Pancreas (tissue), 10 donors: ENCODE results near the gene BARX2. TPM values are rescaled to one million over a fixed set of nuclear protein-coding genes. Genes with fewer than 3 reads are reported as not detected.

Experiments used
- ATAC-seq, 4 donors: fragments of 200-7000 bp; cut with Tn5 transposase; one replicate each; pipeline versions ENCODE4 v1.8.0 to v1.9.1; 2020; ENCODE audit warnings: mild to moderate bottlenecking in 4 of 4, moderate library complexity in 4 of 4
- DNase-seq, 6 donors: peaks; one replicate each; pipeline ENCODE4 v3.0.0-alpha.2; 2020
- FAIRE-seq: peaks from 2 replicates; lab custom pipeline; 2012; peaks lifted over from hg19 to GRCh38; lab: Jason Lieb, UNC
- H3K27ac ChIP-seq, 4 donors: fragments of 200-600 bp; sonication (generic); 1 replicate in 3 of 4; 2 replicates in 1 of 4; pipeline versions ENCODE4 v1.5.0 to v1.8.0; 2020
- H3K27me3 ChIP-seq, 4 donors: fragments of 200-600 bp; one replicate each; pipeline ENCODE4 v1.8.0; 2021
- H3K36me3 ChIP-seq, 3 donors: fragments of 200-600 bp; sonication (generic) in 1 of 3; one replicate each; pipeline versions ENCODE4 v1.5.0 to v1.8.0; 2020 to 2021
- H3K4me1 ChIP-seq, 3 donors: fragments of 200-600 bp; one replicate each; pipeline ENCODE4 v1.8.0; 2021
- H3K4me3 ChIP-seq, 4 donors: fragments of 200-600 bp; sonication (generic) in 2 of 4; one replicate each; pipeline versions ENCODE4 v1.5.0 to v1.8.0; 2020 to 2021
- H3K9me3 ChIP-seq, 4 donors: fragments of 200-600 bp; one replicate each; pipeline ENCODE4 v1.8.0; 2021
- CTCF ChIP-seq, 4 donors: fragments of 200-600 bp; sonication (generic) in 3 of 4; IDR thresholded peaks; one replicate each; pipeline versions ENCODE4 v1.5.0 to v1.8.0; 2021; ENCODE audit warnings: antibody characterized with exemption in 4 of 4
- WGBS, 2 donors: extraction: QIAGEN DNeasy Blood & Tissue Kit; methylation state at CpG; one replicate each; pipeline ENCODE4 v1.1.7; 2013; 5-methylcytosine and 5-hydroxymethylcytosine counted together
- intact Hi-C, 3 donors: fragments of 100-400 bp; cut with DNase I; formaldehyde crosslinking; loops; one replicate each; pipeline versions ENCODE4 v1.11.1 to v1.14.2; 2022
- polyA plus RNA-seq, 2 donors: library from polyadenylated mRNA; stranded (reverse); fragments of 200-250 nt; gene quantifications; one replicate each; pipeline ENCODE4 v1.2.3, GENCODE V29; 2013
- total RNA-seq, 6 donors: library from RNA; stranded (reverse); fragmentation: NEBNext Ultra II Directional in 4 of 6; extraction: Animal tissue kit (Norgen Biotek cat#: 25700) in 4 of 6; gene quantifications; one replicate each; pipeline versions ENCODE4 v1.2.1 to v1.2.4, GENCODE V29; 2021 to 2023
- donor health status: healthy with polysubstance abuse.
- donor health status: DM: no; HTN: no; CAD: no; lungs with moderate emphysema.
- donor health status: DM: no; HTN: no; CAD: no.
- donor health status: control.
- donor health status: control.
- donor health status: Bipolar disorder and iron deficiency.
- donor health status: DM: yes; HTN: yes; CAD: no.
- donor health status: DM: no; HTN: no; CAD: no.
- donor health status: DM: no; HTN: no; CAD: no.
- donor health status: DM: yes; HTN: yes; CAD: no.

BARX2 gene
- total and polyA plus RNA-seq, 8 donors = 3.8 to 9.9 (median 5.2) TPM

GRCh38 chr11:129446572-129446971 is 70.9 kb downstream of the BARX2 start:
- intact Hi-C loops = no loop called here
- no peak for TF ChIP-seq CTCF (IDR thresholded peaks at IDR 0.05)
- Histone ChIP-seq H3K27ac (no peak overlapping the region), H3K4me3 (no peak overlapping the region), H3K9me3 (no peaks in the 10 kb centered on the region), H3K4me1 (no peaks in the 10 kb centered on the region), H3K36me3 (no peaks in the 10 kb centered on the region), H3K27me3 (no peaks in the 10 kb centered on the region)
- ATAC-seq = no peak
- no peak for DNase-seq
- FAIRE-seq = no peak
- 83 to 88% methylated on average over 3 of the region's 3 CpGs for WGBS, 2 donors

- FAIRE-seq (no peak), DNase-seq (no peak), ATAC-seq (peak in 1 of 4 donors; percentile 26)
- no peaks in the 10 kb centered on the region for H3K27me3 ChIP-seq
- intact Hi-C loops = no loop called here
- H3K27ac ChIP-seq = no peak overlapping the region
- H3K4me1 ChIP-seq = no peaks in the 10 kb centered on the region
- H3K4me3 ChIP-seq = no peak overlapping the region
- whole genome bisulfite sequencing, 2 donors = 38 to 54% methylated on average over 7 of the region's 7 CpGs
- H3K36me3 ChIP-seq = no peaks in the 10 kb centered on the region
- no peak for TF ChIP-seq CTCF (IDR thresholded peaks at IDR 0.05)
- no peaks in the 10 kb centered on the region for H3K9me3 ChIP-seq
Measured at GRCh38 chr11:129447654-129448239, 72.1 kb downstream of the BARX2 start.

- H3K27me3 ChIP-seq = no peaks in the 10 kb centered on the region
- no peak overlapping the region for H3K4me3 ChIP-seq
- no peak for DNase-seq
- no peaks in the 10 kb centered on the region for H3K36me3 ChIP-seq
- intact Hi-C loops = no loop called here
- no peak for TF ChIP-seq CTCF (IDR thresholded peaks at IDR 0.05)
- WGBS, 2 donors = 52 to 53% methylated on average over 5 of the region's 5 CpGs
- H3K27ac ChIP-seq = peak overlapping the region in 1 of 4 donors; percentile 64
- no peak for FAIRE-seq
- no peaks in the 10 kb centered on the region for H3K4me1 ChIP-seq
- no peak for ATAC-seq
- H3K9me3 ChIP-seq = no peaks in the 10 kb centered on the region
Measured at GRCh38 chr11:129451524-129451923, 75.9 kb downstream of the BARX2 start.

GRCh38 chr11:129453293-129453721 is 77.7 kb downstream of the BARX2 start:
- Histone ChIP-seq H3K9me3 (no peaks in the 10 kb centered on the region), H3K4me1 (no peaks in the 10 kb centered on the region), H3K36me3 (no peaks in the 10 kb centered on the region), H3K27ac (peak overlapping the region in 3 of 4 donors; percentile 16 to 72 (median 67)), H3K4me3 (no peak overlapping the region), H3K27me3 (no peaks in the 10 kb centered on the region)
- FAIRE-seq (no peak), DNase-seq (peak in 4 of 6 donors; percentile 37 to 75 (median 58)), ATAC-seq (peak; percentile 74 to 87 (median 81))
- intact Hi-C loops = no loop called here
- WGBS, 2 donors = 28 to 31% methylated on average over 6 of the region's 6 CpGs
- TF ChIP-seq CTCF (IDR thresholded peaks at IDR 0.05) = no peak

GRCh38 chr11:129455101-129455500 is 79.5 kb downstream of the BARX2 start:
- DNase-seq = no peak
- WGBS, 2 donors = 76 to 80% methylated on average over 4 of the region's 4 CpGs
- Histone ChIP-seq H3K4me1 (no peaks in the 10 kb centered on the region), H3K36me3 (no peaks in the 10 kb centered on the region), H3K27ac (peak overlapping the region in 1 of 4 donors; percentile 19), H3K4me3 (no peak overlapping the region), H3K27me3 (no peaks in the 10 kb centered on the region), H3K9me3 (no peaks in the 10 kb centered on the region)
- TF ChIP-seq CTCF (IDR thresholded peaks at IDR 0.05) = no peak
- ATAC-seq = no peak
- no peak for FAIRE-seq
- intact Hi-C loops = no loop called here
